Liver (tissue), 9 donors: ENCODE measurements around the gene FAM193A. TPM values are rescaled to one million over a fixed set of nuclear protein-coding genes. Genes with fewer than 3 reads are reported as not detected.

ENCODE experiments used
- DNase-seq: peaks from one replicate; pipeline ENCODE4 v3.0.0-alpha.2; 2017; ENCODE audit warnings: low spot score
- H3K27ac ChIP-seq, 2 donors: one replicate each; pipeline ENCODE4 v1.7.0; 2013; ENCODE audit warnings: inconsistent platforms in 2 of 2, low read length in 2 of 2, control low read depth in 1 of 2, low read depth in 1 of 2, mild to moderate bottlenecking in 1 of 2
- H3K27me3 ChIP-seq, 4 donors: one replicate each; pipeline versions ENCODE4 v1.6.1 to v1.7.0; 2013; ENCODE audit warnings: low read length in 3 of 4, inconsistent platforms in 1 of 4, mild to moderate bottlenecking in 1 of 4, moderate library complexity in 1 of 4; ENCODE audit not compliant: control insufficient read depth in 4 of 4, insufficient read depth in 4 of 4
- H3K36me3 ChIP-seq, 4 donors: one replicate each; pipeline versions ENCODE4 v1.6.1 to v1.7.0; 2013; ENCODE audit warnings: low read length in 3 of 4, mild to moderate bottlenecking in 3 of 4, low read depth in 1 of 4, moderate library complexity in 1 of 4; ENCODE audit not compliant: control insufficient read depth in 4 of 4, insufficient read depth in 3 of 4
- H3K4me1 ChIP-seq, 4 donors: one replicate each; pipeline versions ENCODE4 v1.6.1 to v1.7.0; 2013; ENCODE audit warnings: low read length in 3 of 4, mild to moderate bottlenecking in 3 of 4, moderate library complexity in 1 of 4; ENCODE audit not compliant: control insufficient read depth in 4 of 4, insufficient read depth in 4 of 4
- H3K4me3 ChIP-seq, 3 donors: one replicate each; pipeline versions ENCODE4 v1.6.1 to v1.7.0; 2013; ENCODE audit warnings: low read length in 3 of 3, control low read depth in 1 of 3, low read depth in 1 of 3, mild to moderate bottlenecking in 1 of 3
- H3K9ac ChIP-seq, 2 donors: one replicate each; pipeline ENCODE4 v1.7.0; 2013; ENCODE audit warnings: low read length in 2 of 2, mild to moderate bottlenecking in 2 of 2, moderate library complexity in 2 of 2, control low read depth in 1 of 2, low read depth in 1 of 2
- H3K9me3 ChIP-seq, 4 donors: one replicate each; pipeline versions ENCODE4 v1.6.1 to v1.7.0; 2013; ENCODE audit warnings: low read length in 3 of 4; ENCODE audit not compliant: control insufficient read depth in 4 of 4
- EGR1 ChIP-seq, 2 donors: IDR thresholded peaks; 2 replicates each; pipeline ENCODE4 v1.6.1; 2016 to 2018; ENCODE audit warnings: antibody characterized with exemption in 2 of 2, low read depth in 2 of 2
- FOXA2 ChIP-seq: IDR thresholded peaks from 2 replicates; pipeline ENCODE4 v1.6.1; 2016; ENCODE audit warnings: antibody characterized with exemption
- GABPA ChIP-seq, 2 donors: IDR thresholded peaks in 1 of 2; conservative IDR thresholded peaks in 1 of 2; 2 replicates each; pipeline ENCODE4 v1.6.1; 2016; ENCODE audit warnings: antibody characterized with exemption in 2 of 2, mild to moderate bottlenecking in 1 of 2, moderate library complexity in 1 of 2
- HNF4G ChIP-seq: IDR thresholded peaks from 2 replicates; pipeline ENCODE4 v1.6.1; 2016; ENCODE audit warnings: antibody characterized with exemption
- JUND ChIP-seq, 2 donors: IDR thresholded peaks; 2 replicates each; pipeline ENCODE4 v1.6.1; 2016; ENCODE audit warnings: antibody characterized with exemption in 2 of 2
- NR2F2 ChIP-seq: IDR thresholded peaks from 2 replicates; pipeline ENCODE4 v1.6.1; 2016; ENCODE audit warnings: antibody characterized with exemption
- RAD21 ChIP-seq, 2 donors: IDR thresholded peaks; 2 replicates each; pipeline ENCODE4 v1.6.1; 2016; ENCODE audit warnings: antibody characterized with exemption in 2 of 2, mild to moderate bottlenecking in 2 of 2
- RXRA ChIP-seq, 2 donors: IDR thresholded peaks; 2 replicates each; pipeline ENCODE4 v1.6.1; 2017 to 2018; ENCODE audit warnings: antibody characterized with exemption in 2 of 2, mild to moderate bottlenecking in 1 of 2
- SP1 ChIP-seq: IDR thresholded peaks from 2 replicates; pipeline ENCODE4 v1.6.1; 2018; ENCODE audit warnings: antibody characterized with exemption, mild to moderate bottlenecking
- TAF1 ChIP-seq: conservative IDR thresholded peaks from 2 replicates; pipeline ENCODE4 v1.6.1; 2016; ENCODE audit warnings: antibody characterized with exemption, mild to moderate bottlenecking
- ZBTB33 ChIP-seq: IDR thresholded peaks from 2 replicates; pipeline ENCODE4 v1.6.1; 2016; ENCODE audit warnings: antibody characterized with exemption
- WGBS: extraction: QIAGEN DNeasy Blood & Tissue Kit; methylation state at CpG from one replicate; pipeline ENCODE4 v1.1.7; 2013; 5-methylcytosine and 5-hydroxymethylcytosine counted together
- polyA plus RNA-seq, 2 donors: library from polyadenylated mRNA; stranded (reverse) in 1 of 2; unstranded in 1 of 2; fragments of 200-250 nt in 1 of 2; fragments of >200 nt in 1 of 2; fragmentation: Nextera tagmentation in 1 of 2; extraction: Ambion mirVana in 1 of 2; gene quantifications; one replicate each; pipeline versions ENCODE4 v1.2.1 to v1.2.3, GENCODE V29; 2013 to 2015
- total RNA-seq, 2 donors: library from RNA; depleted of rRNA; stranded (reverse); fragments of >200 nt; gene quantifications; one replicate each; pipeline ENCODE4 v1.2.3, GENCODE V29; 2014
- TF ChIP-seq, protein P1 (sequence below): IDR thresholded peaks from 2 replicates; pipeline ENCODE4 v1.6.1; 2016; ENCODE audit warnings: antibody characterized with exemption
- TF ChIP-seq, protein P2 (sequence below): IDR thresholded peaks from 2 replicates; pipeline ENCODE4 v1.6.1; 2016; ENCODE audit warnings: antibody characterized with exemption
- donor health status: healthy.
- donor health status: healthy.
- donor health status: healthy.
- donor health status: healthy.
- donor health status: healthy.

The FAM193A gene
- total and polyA plus RNA-seq, 4 donors, result 3.9 to 10.2 (median 7.0) TPM

- no peak for DNase-seq
- Histone ChIP-seq H3K36me3 (peaks cover 0 to 4% (median 3%) of the 10 kb centered on the region in 4 donors), H3K9ac (no peak overlapping the region), H3K4me1 (peaks cover 2 to 12% (median 6%) of the 10 kb centered on the region in 4 donors), H3K9me3 (no peaks in the 10 kb centered on the region), H3K27me3 (no peaks in the 10 kb centered on the region), H3K4me3 (no peak overlapping the region), H3K27ac (no peak overlapping the region)
- 82% methylated on average over 6 of the region's 6 CpGs for WGBS
- TF ChIP-seq GABPA (IDR thresholded peaks at IDR 0.05 in 1 of 2, conservative IDR thresholded peaks at IDR 0.05 in 1 of 2), result no peak
- TF ChIP-seq RXRA (IDR thresholded peaks at IDR 0.05), result no peak
- TF ChIP-seq, protein P1, sequence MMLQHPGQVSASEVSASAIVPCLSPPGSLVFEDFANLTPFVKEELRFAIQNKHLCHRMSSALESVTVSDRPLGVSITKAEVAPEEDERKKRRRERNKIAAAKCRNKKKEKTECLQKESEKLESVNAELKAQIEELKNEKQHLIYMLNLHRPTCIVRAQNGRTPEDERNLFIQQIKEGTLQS, result no peak
- TF ChIP-seq NR2F2, result no peak
- TF ChIP-seq FOXA2, result no peak
- TF ChIP-seq RAD21 (IDR thresholded peaks at IDR 0.05), result no peak
- TF ChIP-seq, protein P2, sequence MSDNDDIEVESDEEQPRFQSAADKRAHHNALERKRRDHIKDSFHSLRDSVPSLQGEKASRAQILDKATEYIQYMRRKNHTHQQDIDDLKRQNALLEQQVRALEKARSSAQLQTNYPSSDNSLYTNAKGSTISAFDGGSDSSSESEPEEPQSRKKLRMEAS, result no peak
- TF ChIP-seq ZBTB33, result no peak
- no peak for TF ChIP-seq SP1
- TF ChIP-seq TAF1, result no peak
- no peak for TF ChIP-seq JUND (IDR thresholded peaks at IDR 0.05)
- TF ChIP-seq EGR1 (IDR thresholded peaks at IDR 0.05; ENCODE audit: low read depth in 2 of 2), result no peak
- no peak for TF ChIP-seq HNF4G
Measured at GRCh38 chr4:2592572-2592971, 56.1 kb downstream of the FAM193A start.

DNA sequence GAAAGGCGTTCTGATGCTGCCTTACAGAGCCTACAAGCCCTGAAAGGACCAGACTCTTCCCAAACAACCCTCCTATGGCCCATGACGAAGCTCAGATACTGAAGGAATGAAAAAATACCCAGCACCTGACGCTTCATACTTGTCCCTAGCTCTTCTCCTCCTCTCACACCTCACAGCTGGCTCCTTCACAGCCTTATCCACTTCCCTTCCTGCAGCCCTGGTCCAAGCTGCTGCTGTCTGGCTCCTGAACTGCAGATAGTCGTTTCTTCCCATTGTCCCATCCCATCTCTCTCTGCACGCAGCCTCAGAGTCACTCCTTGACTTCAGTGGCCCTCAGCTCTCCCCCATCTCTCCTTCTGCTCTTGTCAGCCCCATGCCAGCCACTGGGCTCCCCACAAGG, 56.6 kb downstream of the FAM193A start:
- no peak overlapping the region for H3K27ac ChIP-seq
- H3K9me3 ChIP-seq, result no peaks in the 10 kb centered on the region
- no peak overlapping the region for H3K4me3 ChIP-seq
- peaks cover 0 to 4% (median 3%) of the 10 kb centered on the region in 4 donors for H3K36me3 ChIP-seq
- no peak for TF ChIP-seq EGR1 (IDR thresholded peaks at IDR 0.05; ENCODE audit: low read depth in 2 of 2)
- no peak overlapping the region for H3K9ac ChIP-seq
- H3K4me1 ChIP-seq, result peaks cover under 1 to 12% (median 5%) of the 10 kb centered on the region in 4 donors
- WGBS, result 72% methylated on average over 5 of the region's 5 CpGs
- no peaks in the 10 kb centered on the region for H3K27me3 ChIP-seq
- DNase-seq, result no peak

GRCh38 chr4:2595436-2595835, 59.0 kb downstream of the FAM193A start:
- Histone ChIP-seq H3K4me3 (no peak overlapping the region), H3K27ac (no peak overlapping the region), H3K27me3 (no peaks in the 10 kb centered on the region), H3K4me1 (peaks cover 2 to 21% (median 5%) of the 10 kb centered on the region in 4 donors), H3K9me3 (no peaks in the 10 kb centered on the region), H3K9ac (no peak overlapping the region), H3K36me3 (peaks cover 0 to 4% (median 3%) of the 10 kb centered on the region in 4 donors)
- TF ChIP-seq, protein P1, result no peak
- WGBS, result 74% methylated on average over 3 of the region's 3 CpGs
- DNase-seq, result no peak
